Endothelial cell of umbilical vein (primary cell): ENCODE data around the gene SLC2A11. TPM values are rescaled to one million over a fixed set of nuclear protein-coding genes. Genes with fewer than 3 reads are reported as not detected.

Experiments used
- BruUV-seq: library from RNA; stranded (reverse); fragments of 400-500 nt; replicated peaks from 2 replicates; lab custom pipeline; 2021; lab: Mats Ljungman, UMichigan
- CTCF ChIA-PET: fragments of 300-600, 350-600 bp; sonication (Branson Sonifier 250); formaldehyde crosslinking; loops from one replicate; lab custom pipeline; 2021; ENCODE audit warnings: antibody characterized with exemption, inconsistent platforms; lab: Charles Lee
- POLR2A ChIA-PET: fragments of 300-600, 350-600 bp; sonication (Branson Sonifier 250); formaldehyde crosslinking; loops from one replicate; lab custom pipeline; 2021; ENCODE audit warnings: antibody characterized with exemption, inconsistent platforms; lab: Charles Lee
- DNase-seq: peaks from one replicate; pipeline ENCODE4 v3.0.0-alpha.2; 2011; ENCODE audit warnings: low read depth, low spot score
- FAIRE-seq: peaks from 2 replicates; lab custom pipeline; 2011; peaks lifted over from hg19 to GRCh38; lab: Jason Lieb, UNC
- H2AFZ ChIP-seq: 2 replicates; pipeline ENCODE4 v1.6.0; 2012; ENCODE audit warnings: low read depth, low read length, control low read depth, inconsistent platforms
- H3K27ac ChIP-seq: 2 replicates; pipeline ENCODE4 v1.5.1; 2011; ENCODE audit warnings: low read depth, mild to moderate bottlenecking, control low read depth, low read length, moderate library complexity; ENCODE audit not compliant: insufficient read depth
- H3K27me3 ChIP-seq, 2 experiments: 2 replicates each; pipeline versions ENCODE4 v1.6.0 to v1.6.1; 2011; ENCODE audit warnings: low read length in 2 of 2, mixed read lengths in 1 of 2; ENCODE audit not compliant: control insufficient read depth in 2 of 2, insufficient read depth in 2 of 2
- H3K36me3 ChIP-seq, 2 experiments: 2 replicates in 1 of 2; 3 replicates in 1 of 2; pipeline ENCODE4 v1.5.1; 2011; ENCODE audit warnings: low read length in 2 of 2, mild to moderate bottlenecking in 1 of 2, moderate library complexity in 1 of 2; ENCODE audit not compliant: control insufficient read depth in 2 of 2, insufficient read depth in 2 of 2; ENCODE audit errors: extremely low read depth in 1 of 2
- H3K4me1 ChIP-seq: 3 replicates; pipeline ENCODE4 v1.5.1; 2011; ENCODE audit warnings: mild to moderate bottlenecking, low read length; ENCODE audit not compliant: control insufficient read depth, insufficient read depth; ENCODE audit errors: extremely low read depth
- H3K4me2 ChIP-seq: 2 replicates; pipeline ENCODE4 v1.6.1; 2011; ENCODE audit warnings: low read length, control low read depth, mixed read lengths; ENCODE audit not compliant: insufficient read depth
- H3K4me3 ChIP-seq, 3 experiments: fragments of 200-600 bp in 1 of 3; sonication (generic), shearing (Covaris generic) in 1 of 3; replicated peaks in 1 of 3; 2 replicates each; pipeline ENCODE4 v1.5.1; 2011 to 2016; ENCODE audit warnings: control low read depth in 3 of 3, low read length in 3 of 3, mild to moderate bottlenecking in 2 of 3, inconsistent platforms in 1 of 3, low read depth in 1 of 3, moderate library complexity in 1 of 3; ENCODE audit not compliant: insufficient read depth in 1 of 3
- H3K79me2 ChIP-seq: 2 replicates; pipeline ENCODE4 v1.6.0; 2012; ENCODE audit warnings: low read length, inconsistent platforms; ENCODE audit not compliant: control insufficient read depth, insufficient read depth
- H3K9ac ChIP-seq: replicated peaks from 2 replicates; pipeline ENCODE3; 2011; ENCODE audit warnings: low read length, control low read depth; ENCODE audit not compliant: insufficient read depth; ENCODE audit errors: extremely low read depth
- H3K9me1 ChIP-seq: replicated peaks from 3 replicates; pipeline ENCODE4 v1.6.0; 2011; ENCODE audit warnings: mild to moderate bottlenecking, low read length; ENCODE audit not compliant: control insufficient read depth, insufficient read depth; ENCODE audit errors: extremely low read depth
- H3K9me3 ChIP-seq: replicated peaks from 2 replicates; pipeline ENCODE4 v1.5.1; 2012; ENCODE audit warnings: low read length, inconsistent platforms; ENCODE audit not compliant: control insufficient read depth, insufficient read depth
- H4K20me1 ChIP-seq: replicated peaks from 2 replicates; pipeline ENCODE3; 2011; ENCODE audit warnings: mild to moderate bottlenecking, low read length; ENCODE audit not compliant: control insufficient read depth, insufficient read depth; ENCODE audit errors: extremely low read depth
- EZH2 ChIP-seq: IDR thresholded peaks from 2 replicates; pipeline ENCODE4 v1.6.1; 2012; ENCODE audit warnings: borderline replicate concordance, low read depth, mild to moderate bottlenecking, moderate library complexity, low read length, inconsistent platforms; ENCODE audit not compliant: severe bottlenecking
- FOS ChIP-seq: IDR thresholded peaks from 2 replicates; pipeline ENCODE4 v1.6.1; 2011; ENCODE audit warnings: mild to moderate bottlenecking, low read length, moderate library complexity, borderline replicate concordance; ENCODE audit not compliant: insufficient read depth
- GATA2 ChIP-seq: IDR thresholded peaks from 2 replicates; pipeline ENCODE4 v1.7.0; 2011; ENCODE audit warnings: low read depth, mild to moderate bottlenecking, moderate library complexity, mixed read lengths, low read length; ENCODE audit not compliant: insufficient read length, insufficient read depth
- JUN ChIP-seq: IDR thresholded peaks from 2 replicates; pipeline ENCODE4 v1.6.1; 2011; ENCODE audit warnings: borderline replicate concordance, low read depth; ENCODE audit not compliant: insufficient read length, insufficient read depth
- MYC ChIP-seq: IDR thresholded peaks from one replicate; pipeline ENCODE4 v1.6.1; 2011; ENCODE audit warnings: mild to moderate bottlenecking, low read depth, low read length
- POLR2A ChIP-seq: IDR thresholded peaks from 2 replicates; pipeline ENCODE4 v1.6.1; 2012; ENCODE audit warnings: low read depth, mild to moderate bottlenecking, control low read depth, low read length
- POLR2AphosphoS5 ChIP-seq: IDR thresholded peaks from 2 replicates; pipeline ENCODE4 v1.6.1; 2012; ENCODE audit warnings: low read depth, mild to moderate bottlenecking, control low read depth, low read length, moderate library complexity; ENCODE audit not compliant: insufficient read depth
- dilution Hi-C: fragments of 300-500 bp; cut with MboI; formaldehyde crosslinking; loops from one replicate; pipeline ENCODE4 v1.15.0; 2019; ENCODE audit warnings: low sequenced_read_pairs; ENCODE audit not compliant: extremely low pct_ligation_motif_present
- intact Hi-C: fragments of 100-400 bp; cut with micrococcal nuclease; formaldehyde crosslinking; loops from one replicate; pipeline ENCODE4 v1.10.0; 2022
- polyA plus RNA-seq, 4 experiments: library from polyadenylated mRNA; depleted of rRNA in 3 of 4; stranded (reverse) in 3 of 4; unstranded in 1 of 4; fragments of >200 nt; gene quantifications; 2 replicates each; pipeline versions ENCODE4 v1.2.1 to v1.2.3, GENCODE V29; 2011 to 2012; ENCODE audit warnings: missing spikeins in 1 of 4
- total RNA-seq: library from RNA; stranded (reverse); gene quantifications from 2 replicates; pipeline ENCODE4 v1.2.3, GENCODE V29; 2021
- TF ChIP-seq, protein P1 (sequence below), 2 donors: IDR thresholded peaks; 1 replicate in 1 of 2; 2 replicates in 1 of 2; pipeline ENCODE4 v1.5.1; 2011; ENCODE audit warnings: low read length in 2 of 2, mild to moderate bottlenecking in 2 of 2, moderate library complexity in 2 of 2, control low read depth in 1 of 2, inconsistent platforms in 1 of 2, low read depth in 1 of 2; ENCODE audit not compliant: insufficient read depth in 1 of 2; ENCODE audit errors: extremely low read depth in 1 of 2
- TF ChIP-seq, protein P2 (sequence below): IDR thresholded peaks from 2 replicates; pipeline ENCODE4 v1.6.1; 2011; ENCODE audit not compliant: insufficient read depth, insufficient read length

Gene SLC2A11
- total and polyA plus RNA-seq, 2 donors (not counting 3 experiments of a cell fraction or from before 2014, with no cell fraction given): 4.2 to 4.6 TPM

DNA sequence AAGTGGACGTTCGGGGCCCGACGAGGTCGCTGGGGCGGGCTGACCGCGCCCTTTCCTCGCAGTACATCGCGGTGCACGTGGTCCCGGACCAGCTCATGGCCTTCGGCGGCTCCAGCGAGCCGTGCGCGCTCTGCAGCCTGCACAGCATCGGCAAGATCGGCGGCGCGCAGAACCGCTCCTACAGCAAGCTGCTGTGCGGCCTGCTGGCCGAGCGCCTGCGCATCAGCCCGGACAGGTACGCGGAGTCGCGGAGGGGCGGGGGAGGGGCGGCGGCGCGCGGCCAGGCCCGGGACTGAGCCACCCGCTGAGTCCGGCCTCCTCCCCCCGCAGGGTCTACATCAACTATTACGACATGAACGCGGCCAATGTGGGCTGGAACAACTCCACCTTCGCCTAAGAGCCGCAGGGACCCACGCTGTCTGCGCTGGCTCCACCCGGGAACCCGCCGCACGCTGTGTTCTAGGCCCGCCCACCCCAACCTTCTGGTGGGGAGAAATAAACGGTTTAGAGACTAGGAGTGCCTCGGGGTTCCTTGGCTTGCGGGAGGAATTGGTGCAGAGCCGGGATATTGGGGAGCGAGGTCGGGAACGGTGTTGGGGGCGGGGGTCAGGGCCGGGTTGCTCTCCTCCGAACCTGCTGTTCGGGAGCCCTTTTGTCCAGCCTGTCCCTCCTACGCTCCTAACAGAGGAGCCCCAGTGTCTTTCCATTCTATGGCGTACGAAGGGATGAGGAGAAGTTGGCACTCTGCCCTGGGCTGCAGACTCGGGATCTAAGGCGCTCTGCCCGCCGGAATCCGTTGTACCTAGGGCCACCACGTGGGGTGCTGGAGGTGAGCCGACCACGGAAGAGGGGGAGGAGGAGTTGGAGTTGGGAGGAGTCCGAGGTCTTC lies 37.3 kb downstream of the SLC2A11 start:
- peak overlapping the region; percentile 66 for H3K4me2 ChIP-seq
- no peaks in the 10 kb centered on the region for H4K20me1 ChIP-seq
- peak overlapping the region; percentile 23 for H2AFZ ChIP-seq
- TSS peak; percentile 87 for BruUV-seq
- peaks cover 0 to 14% of the 10 kb centered on the region in 2 experiments for H3K36me3 ChIP-seq
- H3K9me1 ChIP-seq: no peaks in the 10 kb centered on the region
- peak overlapping the region; percentile 74 for H3K9ac ChIP-seq
- H3K4me3 ChIP-seq: peak overlapping the region; percentile 69 to 91 (median 77)
- TF ChIP-seq FOS: no peak
- TF ChIP-seq JUN: no peak
- no peak for TF ChIP-seq EZH2
- no peak for TF ChIP-seq POLR2A
- TF ChIP-seq, protein P1, sequence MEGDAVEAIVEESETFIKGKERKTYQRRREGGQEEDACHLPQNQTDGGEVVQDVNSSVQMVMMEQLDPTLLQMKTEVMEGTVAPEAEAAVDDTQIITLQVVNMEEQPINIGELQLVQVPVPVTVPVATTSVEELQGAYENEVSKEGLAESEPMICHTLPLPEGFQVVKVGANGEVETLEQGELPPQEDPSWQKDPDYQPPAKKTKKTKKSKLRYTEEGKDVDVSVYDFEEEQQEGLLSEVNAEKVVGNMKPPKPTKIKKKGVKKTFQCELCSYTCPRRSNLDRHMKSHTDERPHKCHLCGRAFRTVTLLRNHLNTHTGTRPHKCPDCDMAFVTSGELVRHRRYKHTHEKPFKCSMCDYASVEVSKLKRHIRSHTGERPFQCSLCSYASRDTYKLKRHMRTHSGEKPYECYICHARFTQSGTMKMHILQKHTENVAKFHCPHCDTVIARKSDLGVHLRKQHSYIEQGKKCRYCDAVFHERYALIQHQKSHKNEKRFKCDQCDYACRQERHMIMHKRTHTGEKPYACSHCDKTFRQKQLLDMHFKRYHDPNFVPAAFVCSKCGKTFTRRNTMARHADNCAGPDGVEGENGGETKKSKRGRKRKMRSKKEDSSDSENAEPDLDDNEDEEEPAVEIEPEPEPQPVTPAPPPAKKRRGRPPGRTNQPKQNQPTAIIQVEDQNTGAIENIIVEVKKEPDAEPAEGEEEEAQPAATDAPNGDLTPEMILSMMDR (IDR thresholded peaks at IDR 0.05; ENCODE audit: extremely low read depth in 1 of 2, insufficient read depth in 1 of 2, low read depth in 1 of 2, low read length in 2 of 2): peak; percentile 32 to 47
- no peak for TF ChIP-seq GATA2
- TF ChIP-seq, protein P2, sequence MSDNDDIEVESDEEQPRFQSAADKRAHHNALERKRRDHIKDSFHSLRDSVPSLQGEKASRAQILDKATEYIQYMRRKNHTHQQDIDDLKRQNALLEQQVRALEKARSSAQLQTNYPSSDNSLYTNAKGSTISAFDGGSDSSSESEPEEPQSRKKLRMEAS: peak; percentile 80
- TF ChIP-seq POLR2AphosphoS5: peak; percentile 62
- TF ChIP-seq MYC: no peak
- DNase-seq: peak; percentile 68
- H3K4me1 ChIP-seq: peaks cover 13% of the 10 kb centered on the region
- H3K27ac ChIP-seq: peak overlapping the region; percentile 45
- ChIA-PET CTCF (interaction anchor here (0.6 to 2.1 kb wide), 22 partner anchors 8 to 280 kb away, joined by 3 to 39 read pairs (median 5); partner anchors contain the start of gene SLC2A11), POLR2A (interaction anchor here (0.7 to 1.4 kb wide), 3 partner anchors 15 to 37 kb away, joined by 4 to 10 read pairs (median 5); partner anchors contain the start of gene SLC2A11)
- intact Hi-C loops (loop anchor here (1.0 kb wide), 2 partner anchors 19 to 33 kb away; no protein-coding TSS in a partner anchor), dilution Hi-C loops (no loop called here)
- H3K9me3 ChIP-seq: no peaks in the 10 kb centered on the region
- no peaks in the 10 kb centered on the region for H3K27me3 ChIP-seq
- peaks cover 20% of the 10 kb centered on the region for H3K79me2 ChIP-seq
- FAIRE-seq: peak; percentile 78
